Kidney (tissue), 14 donors: ENCODE results near the gene LDAH. TPM values are rescaled to one million over a fixed set of nuclear protein-coding genes. Genes with fewer than 3 reads are reported as not detected.

Experiments
- DNase-seq, 5 donors: peaks; one replicate each; pipeline ENCODE4 v3.0.0-alpha.2; 2013 to 2020
- FAIRE-seq: peaks from 2 replicates; lab custom pipeline; 2012; peaks lifted over from hg19 to GRCh38; lab: Jason Lieb, UNC
- H3K27ac ChIP-seq, 2 donors: one replicate each; pipeline ENCODE4 v1.7.0; 2013; ENCODE audit warnings: low read depth in 2 of 2, low read length in 2 of 2, inconsistent platforms in 1 of 2
- H3K27me3 ChIP-seq: one replicate; pipeline ENCODE4 v1.7.1; 2013; ENCODE audit warnings: low read length, inconsistent platforms; ENCODE audit not compliant: control insufficient read depth, insufficient read depth
- H3K36me3 ChIP-seq, 3 donors: one replicate each; pipeline versions ENCODE4 v1.7.0 to v1.7.1; 2013; ENCODE audit warnings: low read length in 3 of 3, control low read depth in 1 of 3, inconsistent platforms in 1 of 3; ENCODE audit not compliant: insufficient read depth in 3 of 3, control insufficient read depth in 2 of 3
- H3K4me1 ChIP-seq, 3 donors: one replicate each; pipeline versions ENCODE4 v1.7.0 to v1.7.1; 2013; ENCODE audit warnings: low read length in 3 of 3, inconsistent platforms in 1 of 3, low read depth in 1 of 3; ENCODE audit not compliant: control insufficient read depth in 2 of 3, insufficient read depth in 2 of 3
- H3K4me3 ChIP-seq, 3 donors: one replicate each; pipeline versions ENCODE4 v1.7.0 to v1.8.1; 2013; ENCODE audit warnings: low read length in 3 of 3, control low read depth in 1 of 3, inconsistent platforms in 1 of 3
- H3K9ac ChIP-seq, 3 donors: one replicate each; pipeline versions ENCODE4 v1.7.0 to v1.7.1; 2013; ENCODE audit warnings: low read length in 3 of 3, control low read depth in 1 of 3, inconsistent platforms in 1 of 3
- H3K9me3 ChIP-seq, 3 donors: one replicate each; pipeline versions ENCODE4 v1.7.0 to v1.7.1; 2013; ENCODE audit warnings: low read length in 3 of 3, control low read depth in 1 of 3, inconsistent platforms in 1 of 3; ENCODE audit not compliant: control insufficient read depth in 2 of 3, insufficient read depth in 1 of 3
- intact Hi-C: fragments of 100-400 bp; cut with DNase I; formaldehyde crosslinking; loops from one replicate; pipeline ENCODE4 v1.11.1; 2022
- polyA plus RNA-seq: library from polyadenylated mRNA; stranded (reverse); fragments of 350-450 nt; fragmentation: Illumina TruSeq; extraction: RNeasy Lipid Tissue Mini Kit (QIAGEN cat#74804); gene quantifications from one replicate; pipeline ENCODE4 v1.2.3, GENCODE V29; 2014; ENCODE audit warnings: low read depth, low replicate concordance; ENCODE audit not compliant: insufficient read depth
- total RNA-seq: library from RNA; stranded (reverse); fragmentation: NEBNext Ultra II Directional; extraction: Animal tissue kit (Norgen Biotek cat#: 25700); gene quantifications from one replicate; pipeline ENCODE4 v1.2.1, GENCODE V29; 2021
- TF ChIP-seq, protein P1 (sequence below): IDR thresholded peaks from 3 replicates; pipeline ENCODE4 v1.5.1; 2012; ENCODE audit warnings: mild to moderate bottlenecking, moderate library complexity, borderline replicate concordance; ENCODE audit not compliant: insufficient read depth; ENCODE audit errors: extremely low read depth
- donor health status: control.
- donor health status: control.
- donor health status: control.
- donor health status: control.
- donor health status: control.
- donor health status: DM: yes; HTN: yes; CAD: no.
- donor health status: Normal renal cell carcinoma (clear cell type).

The LDAH gene
- total and polyA plus RNA-seq, 2 donors from 2014 or later: 15.5 to 20.4 TPM

DNA sequence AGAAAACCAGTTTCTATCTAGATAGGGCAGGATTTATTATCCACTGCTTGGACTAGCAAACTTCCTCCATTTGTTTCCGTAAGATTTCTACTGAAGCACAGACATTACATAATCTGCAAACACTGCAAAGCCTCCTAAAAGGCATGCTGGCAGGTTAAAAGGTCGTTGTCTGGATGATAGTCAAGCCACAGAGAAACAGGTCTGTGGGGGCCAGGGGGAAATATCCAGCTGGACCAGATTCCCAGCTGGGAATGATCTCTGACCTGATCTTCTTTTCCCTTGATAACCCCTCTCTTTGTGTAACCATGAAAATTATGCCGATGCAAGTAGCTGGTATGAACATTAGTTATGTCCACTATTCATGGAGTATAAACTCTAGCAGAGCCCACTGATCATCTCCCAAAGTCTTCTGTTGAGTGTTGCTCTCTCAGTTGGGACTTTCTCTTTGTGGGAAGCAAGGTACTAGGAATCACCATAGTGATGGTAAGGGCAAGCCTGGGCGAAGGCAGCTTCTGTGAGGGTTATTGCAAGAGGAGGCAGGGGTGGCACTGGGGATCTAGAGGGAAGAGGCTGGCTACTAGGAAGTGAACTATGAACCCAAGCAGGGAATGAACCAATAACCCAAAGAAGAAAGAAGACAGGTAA is 94.7 kb downstream of the LDAH start:
- H3K27ac ChIP-seq: peak overlapping the region; percentile 9 to 49
- no peak for FAIRE-seq
- intact Hi-C loops: no loop called here

DNA sequence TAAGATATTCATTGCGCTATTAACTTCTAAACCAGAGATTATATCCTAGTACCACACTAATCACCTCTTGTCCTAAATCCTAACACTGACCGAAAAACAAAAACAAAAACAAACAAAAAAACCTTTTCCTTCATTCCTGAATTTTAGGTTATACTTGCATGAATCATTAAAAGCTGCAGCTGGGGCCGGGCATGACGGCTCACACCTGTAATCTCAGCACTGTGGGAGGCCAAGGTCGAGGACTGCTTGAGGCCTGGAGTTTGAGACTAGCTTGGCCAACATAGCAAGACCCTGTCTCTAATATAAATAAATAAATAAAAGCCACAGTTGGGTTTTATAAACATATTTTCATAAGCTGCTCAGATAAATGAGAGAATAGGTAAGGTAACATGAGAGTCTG is 96.0 kb downstream of the LDAH start:
- Histone ChIP-seq H3K4me3 (no peak overlapping the region), H3K27ac (no peak overlapping the region), H3K27me3 (no peaks in the 10 kb centered on the region), H3K36me3 (peaks cover 0 to 2% (median 0%) of the 10 kb centered on the region in 3 donors), H3K9me3 (no peaks in the 10 kb centered on the region), H3K9ac (no peak overlapping the region), H3K4me1 (peaks cover 0 to 6% (median 5%) of the 10 kb centered on the region in 3 donors)
- no peak for DNase-seq
- TF ChIP-seq, protein P1, sequence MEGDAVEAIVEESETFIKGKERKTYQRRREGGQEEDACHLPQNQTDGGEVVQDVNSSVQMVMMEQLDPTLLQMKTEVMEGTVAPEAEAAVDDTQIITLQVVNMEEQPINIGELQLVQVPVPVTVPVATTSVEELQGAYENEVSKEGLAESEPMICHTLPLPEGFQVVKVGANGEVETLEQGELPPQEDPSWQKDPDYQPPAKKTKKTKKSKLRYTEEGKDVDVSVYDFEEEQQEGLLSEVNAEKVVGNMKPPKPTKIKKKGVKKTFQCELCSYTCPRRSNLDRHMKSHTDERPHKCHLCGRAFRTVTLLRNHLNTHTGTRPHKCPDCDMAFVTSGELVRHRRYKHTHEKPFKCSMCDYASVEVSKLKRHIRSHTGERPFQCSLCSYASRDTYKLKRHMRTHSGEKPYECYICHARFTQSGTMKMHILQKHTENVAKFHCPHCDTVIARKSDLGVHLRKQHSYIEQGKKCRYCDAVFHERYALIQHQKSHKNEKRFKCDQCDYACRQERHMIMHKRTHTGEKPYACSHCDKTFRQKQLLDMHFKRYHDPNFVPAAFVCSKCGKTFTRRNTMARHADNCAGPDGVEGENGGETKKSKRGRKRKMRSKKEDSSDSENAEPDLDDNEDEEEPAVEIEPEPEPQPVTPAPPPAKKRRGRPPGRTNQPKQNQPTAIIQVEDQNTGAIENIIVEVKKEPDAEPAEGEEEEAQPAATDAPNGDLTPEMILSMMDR: no peak
- intact Hi-C loops: no loop called here
- FAIRE-seq: no peak

More for the DNA sequence above, 94.7 kb downstream of the LDAH start:
- no peaks in the 10 kb centered on the region for H3K36me3 ChIP-seq
- TF ChIP-seq, protein P1: no peak
- no peaks in the 10 kb centered on the region for H3K27me3 ChIP-seq
- H3K9ac ChIP-seq: no peak overlapping the region
- no peaks in the 10 kb centered on the region for H3K9me3 ChIP-seq
- DNase-seq: peak in 2 of 5 donors; percentile 12 to 55
- H3K4me3 ChIP-seq: no peak overlapping the region
- H3K4me1 ChIP-seq: peaks cover 0 to 6% (median 5%) of the 10 kb centered on the region in 3 donors

DNA sequence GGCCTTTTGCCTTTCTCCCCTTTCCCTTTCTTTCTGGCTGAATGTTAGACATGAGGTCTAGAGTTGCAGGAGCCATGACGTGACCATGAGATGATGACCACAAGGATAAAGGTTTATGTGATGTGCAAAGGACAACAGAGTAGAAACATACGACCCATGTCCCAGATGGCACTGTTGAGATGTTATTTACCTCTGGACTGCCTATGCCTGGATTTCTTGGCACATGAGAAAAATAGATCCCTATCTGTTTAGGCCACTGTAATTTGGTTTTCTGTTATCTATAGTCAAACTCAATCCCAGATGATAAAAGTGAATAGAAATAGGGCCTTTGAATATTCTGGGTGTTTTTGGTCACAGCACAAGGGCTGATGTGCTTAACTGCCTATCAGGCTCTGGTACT is 97.1 kb downstream of the LDAH start:
- no peaks in the 10 kb centered on the region for H3K27me3 ChIP-seq
- TF ChIP-seq, protein P1: no peak

More for the DNA sequence above, 97.1 kb downstream of the LDAH start:
- H3K36me3 ChIP-seq: peaks cover 0 to 2% (median 0%) of the 10 kb centered on the region in 3 donors
- intact Hi-C loops: no loop called here
- H3K9ac ChIP-seq: no peak overlapping the region
- DNase-seq: no peak
- no peak for FAIRE-seq
- no peak overlapping the region for H3K4me3 ChIP-seq
- H3K4me1 ChIP-seq: peaks cover 0 to 6% (median 5%) of the 10 kb centered on the region in 3 donors
- no peaks in the 10 kb centered on the region for H3K9me3 ChIP-seq
- no peak overlapping the region for H3K27ac ChIP-seq
